NCI-H526 (cell line): ENCODE results near the gene DDX5.

Source experiments
- DNase-seq, 2 experiments: peaks; one replicate each; lab custom pipeline; 2025; lab: John Stamatoyannopoulos, UW

The DDX5 gene

DNA sequence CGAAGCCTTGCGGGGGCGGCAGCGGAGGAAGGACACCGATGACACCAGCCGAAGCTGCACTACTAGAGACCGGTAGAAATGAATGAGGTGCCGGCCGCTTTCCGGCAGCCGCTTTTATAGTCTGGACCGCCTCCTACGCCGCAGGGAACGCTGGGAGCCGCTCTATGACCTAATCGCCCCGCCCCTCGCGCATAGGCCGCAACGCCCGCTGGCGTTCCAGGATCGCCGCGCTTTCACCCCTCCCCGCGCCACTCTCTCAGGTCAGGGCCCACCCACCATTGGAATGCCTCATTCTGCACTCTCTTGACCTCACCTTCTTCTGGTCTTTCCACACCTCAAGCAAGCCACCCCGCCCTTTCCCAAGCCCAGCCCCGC, at the start of gene DDX5:
DDX5 (minus strand) TSS at position 89 of the 375 bp plus-strand sequence. CDS start 170 bp downstream, outside the sequence.
- DNase-seq: peak; percentile 97 to 99

GRCh38 chr17:64555281-64555680, 49.2 kb upstream of the DDX5 start:
- DNase-seq: no peak

DNA sequence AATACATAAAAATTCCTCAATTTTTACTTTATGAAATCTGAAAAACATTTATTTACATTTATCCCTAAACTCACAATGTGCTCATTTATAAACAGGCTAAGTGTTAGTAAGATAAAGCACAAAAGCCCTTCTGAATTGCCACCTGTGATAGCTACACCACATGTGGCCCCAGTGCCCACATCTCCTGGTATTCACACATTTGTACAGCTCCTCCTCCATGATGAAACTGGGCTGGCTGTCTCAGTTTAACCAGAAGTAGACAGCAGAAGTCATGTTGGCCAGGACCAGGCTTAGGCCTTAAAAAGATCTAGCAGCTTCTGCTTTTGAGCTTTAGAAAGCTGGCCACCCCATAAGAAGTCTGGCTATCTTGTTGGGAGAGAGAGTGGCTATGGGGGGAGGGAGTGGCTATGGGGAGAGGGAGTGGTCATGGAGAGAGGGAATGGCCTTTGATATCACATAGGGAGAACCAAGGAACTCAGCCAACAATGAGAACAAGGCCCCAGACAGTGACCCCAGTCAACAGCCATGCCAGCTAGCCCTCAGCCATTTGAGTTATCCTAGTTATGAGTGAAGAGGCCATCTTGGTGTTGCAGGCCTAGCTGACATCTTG, 48.0 kb upstream of the DDX5 start:
- no peak for DNase-seq

DNA sequence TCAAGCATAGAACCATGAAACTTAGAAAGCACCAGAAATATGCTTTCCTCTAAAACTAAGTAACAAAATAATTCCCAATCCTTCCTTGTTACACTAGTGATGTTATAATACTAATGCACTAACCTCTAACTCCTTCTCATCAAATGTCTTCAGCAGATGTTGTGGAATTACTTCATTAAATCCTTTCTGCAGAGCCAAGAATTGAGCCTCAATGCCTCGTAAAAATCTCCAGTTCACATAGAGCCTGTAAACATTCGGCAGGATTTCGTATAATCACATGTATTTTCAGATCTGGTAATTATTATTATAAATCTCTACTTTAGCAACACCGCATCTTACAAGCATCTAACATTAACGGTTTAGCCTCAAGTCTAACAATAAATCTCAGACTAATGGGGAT, 45.4 kb upstream of the DDX5 start:
- no peak for DNase-seq

DNA sequence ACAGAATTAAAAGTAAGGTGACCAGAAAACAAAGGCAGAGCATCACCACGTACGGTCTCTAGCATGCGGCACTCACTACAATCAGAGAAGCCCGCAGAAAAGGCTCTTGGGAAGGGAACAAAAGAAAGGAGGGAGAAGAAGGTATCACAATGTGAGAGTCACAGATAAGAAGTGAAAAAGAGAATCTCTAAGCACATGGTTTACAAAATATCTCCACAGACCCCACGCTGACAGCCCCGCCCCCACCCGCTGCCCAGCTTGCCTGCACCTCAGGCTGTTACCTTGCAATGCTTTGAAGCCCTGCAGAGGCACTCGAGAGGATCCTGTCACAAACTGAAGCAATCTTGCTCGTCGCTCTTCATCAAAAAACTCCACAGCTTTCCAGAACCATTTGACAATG, 41.2 kb upstream of the DDX5 start:
- DNase-seq: no peak

- DNase-seq: peak in 1 of 2 experiments; percentile 26
Observed at GRCh38 chr17:64546716-64547115, 40.6 kb upstream of the DDX5 start.

GRCh38 chr17:64544742-64545141, 38.7 kb upstream of the DDX5 start:
- DNase-seq: no peak

GRCh38 chr17:64540118-64540776, 34.2 kb upstream of the DDX5 start:
- no peak for DNase-seq

DNA sequence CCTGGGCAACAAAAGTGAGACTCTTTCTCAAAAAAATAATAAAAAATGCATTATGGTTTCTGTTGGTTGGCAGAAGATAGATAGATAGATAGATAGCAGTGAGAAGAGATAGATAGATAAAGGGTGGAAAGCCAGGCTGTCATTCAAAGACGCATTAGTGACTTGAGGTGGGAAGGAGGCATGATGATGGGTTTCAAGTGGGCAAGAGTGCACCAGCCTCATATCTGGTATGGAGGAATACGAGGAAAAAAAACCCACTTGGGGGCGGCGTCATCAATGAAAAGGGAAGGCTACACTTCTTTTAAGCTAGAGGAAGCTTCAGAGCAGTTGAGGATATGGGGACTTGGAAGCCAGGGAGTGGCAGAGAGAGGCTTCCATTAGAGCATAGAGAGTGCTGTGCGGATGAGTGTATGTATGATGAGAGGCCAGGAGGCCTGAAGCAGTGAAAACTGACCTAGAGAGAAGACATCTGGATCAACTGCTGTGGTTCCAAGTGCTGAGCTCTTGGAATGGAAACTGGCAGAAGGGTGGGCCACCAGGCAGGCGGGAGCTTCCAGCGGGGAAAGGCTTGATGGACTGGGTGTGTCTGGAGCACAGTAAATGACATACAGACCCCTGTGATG, 32.5 kb upstream of the DDX5 start:
- no peak for DNase-seq

DNA sequence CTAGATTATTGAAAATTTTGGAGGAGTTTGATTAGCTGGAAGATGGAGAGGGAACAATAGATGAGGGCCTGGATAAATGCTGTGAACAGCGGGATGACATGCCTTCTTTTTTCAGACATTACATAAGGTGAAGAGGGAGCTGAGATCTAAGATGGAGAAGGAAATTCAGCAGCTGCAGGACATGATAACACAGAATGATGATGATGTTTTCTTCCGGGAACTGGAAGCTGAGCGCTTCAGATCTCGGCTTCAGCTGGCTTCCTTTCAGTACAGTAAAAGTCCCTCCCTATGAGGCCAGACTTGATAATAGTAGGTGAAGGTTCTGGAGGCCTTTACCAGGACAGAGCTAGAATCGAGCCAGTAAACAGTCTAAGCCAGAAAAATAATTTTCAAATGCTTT, 31.4 kb upstream of the DDX5 start:
- DNase-seq: no peak

DNA sequence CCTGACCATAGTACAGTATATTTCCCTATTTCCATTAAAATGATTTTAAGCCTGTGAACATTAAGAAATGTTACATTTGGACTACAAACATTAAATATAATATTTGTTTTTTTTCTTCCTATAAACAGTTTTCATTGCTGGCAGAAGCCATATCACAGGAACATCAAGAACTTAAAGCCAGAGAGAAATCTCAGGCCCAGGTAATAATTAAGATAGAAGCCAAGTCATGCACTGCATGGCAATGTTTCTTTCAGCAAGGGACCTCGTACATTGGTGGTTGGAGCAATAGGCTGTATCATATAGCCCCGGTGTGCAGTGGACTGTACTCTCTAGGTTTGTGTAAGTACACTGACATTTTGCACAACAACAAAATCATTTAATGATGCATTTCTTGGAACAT, 30.8 kb upstream of the DDX5 start:
- no peak for DNase-seq

GRCh38 chr17:64535357-64535756, 29.3 kb upstream of the DDX5 start:
- DNase-seq: no peak

DNA sequence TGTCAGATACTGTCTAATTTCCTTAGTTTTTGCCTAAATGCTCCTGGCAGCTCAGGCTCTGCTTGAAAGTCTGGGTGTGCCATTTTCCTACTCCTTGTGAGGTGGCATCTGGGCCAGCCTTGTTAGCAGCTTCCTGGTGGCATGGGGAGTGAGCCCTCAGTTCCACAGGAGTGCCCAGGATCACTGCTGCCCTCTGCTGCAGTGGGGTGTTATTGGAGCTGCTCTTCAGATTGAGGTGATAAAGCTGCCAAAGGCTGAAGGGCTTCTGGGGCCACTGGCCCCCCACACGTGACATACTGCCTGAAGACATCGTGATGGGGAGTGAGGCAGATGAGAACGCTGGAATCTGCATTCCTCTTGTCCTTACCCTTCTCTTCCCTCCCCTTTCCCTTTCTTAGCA, 28.1 kb upstream of the DDX5 start:
- no peak for DNase-seq

DNA sequence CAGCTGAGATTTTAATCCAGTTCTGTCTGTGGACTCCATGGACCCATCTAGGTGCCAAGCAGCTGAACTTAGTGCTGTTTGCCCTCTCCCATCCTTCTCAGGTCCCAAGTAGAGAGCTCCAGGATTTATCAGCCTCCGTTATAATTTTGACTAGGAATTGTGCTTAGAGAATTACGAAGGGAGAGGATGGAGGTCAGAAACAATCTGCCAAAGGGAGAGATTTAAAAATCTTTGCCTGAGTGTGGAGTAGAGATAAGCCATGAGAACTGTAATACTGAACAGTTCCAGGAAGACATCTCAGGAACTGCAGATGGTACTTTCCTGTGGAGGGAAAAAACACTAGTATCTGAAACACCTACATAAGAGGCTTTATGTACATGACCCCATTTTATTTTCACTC, 27.7 kb upstream of the DDX5 start:
- DNase-seq: no peak

GRCh38 chr17:64532409-64532808, 26.3 kb upstream of the DDX5 start:
- no peak for DNase-seq

- DNase-seq: no peak
Observed at GRCh38 chr17:64531955-64532371, 25.9 kb upstream of the DDX5 start.

DNA sequence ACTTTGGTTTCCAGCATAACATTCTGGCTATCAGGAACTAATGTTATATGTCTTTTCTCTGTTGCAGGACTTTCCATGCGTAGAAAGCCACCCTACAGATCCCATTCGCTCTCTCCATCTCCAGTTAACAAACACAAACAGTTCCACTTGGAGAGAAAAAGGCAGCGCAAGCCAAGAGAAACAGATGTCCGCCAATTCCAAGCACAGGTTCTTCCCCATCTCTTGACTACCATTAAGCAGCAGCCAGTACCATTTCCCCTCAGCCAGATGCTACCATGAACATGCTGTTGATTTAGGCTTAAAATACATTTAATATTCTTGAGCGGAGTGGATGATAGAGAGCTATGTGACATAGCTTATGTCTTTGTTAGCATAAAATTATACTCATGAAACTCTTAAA, 23.1 kb upstream of the DDX5 start:
- DNase-seq: no peak

GRCh38 chr17:64527914-64528313, 21.8 kb upstream of the DDX5 start:
- DNase-seq: no peak

DNA sequence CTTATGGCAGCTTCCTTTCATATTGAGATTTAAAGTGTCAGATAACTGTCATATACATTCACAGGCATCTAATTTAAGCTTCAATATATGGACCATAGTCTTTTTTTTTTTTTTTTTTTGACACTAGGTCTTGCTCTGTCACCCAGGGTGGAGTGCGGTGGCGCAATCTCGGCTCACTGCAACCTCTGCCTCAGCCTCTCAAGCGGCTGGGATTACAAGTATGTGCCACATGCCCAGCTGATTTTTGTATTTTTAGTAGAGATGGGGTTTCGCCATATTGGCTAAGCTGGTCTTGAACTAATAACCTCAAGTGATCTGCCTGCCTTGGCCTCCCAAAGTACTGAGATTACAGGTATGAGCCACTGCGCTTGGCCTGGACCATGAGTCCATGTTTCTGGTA, 14.3 kb upstream of the DDX5 start:
- DNase-seq: no peak

- DNase-seq: no peak
Observed at GRCh38 chr17:64519601-64520000, 13.5 kb upstream of the DDX5 start.

- no peak for DNase-seq
Observed at GRCh38 chr17:64515829-64516228, 9.7 kb upstream of the DDX5 start.

DNA sequence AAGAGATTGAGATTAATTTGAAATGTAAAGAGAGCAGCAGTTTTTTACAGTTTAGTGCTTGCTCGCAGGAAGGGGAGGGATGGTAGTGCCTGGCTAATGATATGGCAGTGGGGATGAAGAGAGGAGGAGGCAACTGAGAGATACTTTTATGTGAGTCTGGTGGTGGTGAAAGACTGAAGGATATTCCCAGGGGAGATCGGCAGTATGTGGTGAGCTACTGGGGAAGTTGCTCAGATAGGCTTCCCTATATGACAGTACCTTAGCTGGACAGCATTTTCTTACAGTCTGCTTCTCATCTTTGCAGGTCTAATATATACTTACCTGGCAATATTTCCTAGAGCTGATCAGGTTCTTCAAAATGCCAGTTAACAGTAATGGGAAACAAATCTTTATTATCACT, 9.3 kb upstream of the DDX5 start:
- DNase-seq: no peak

GRCh38 chr17:64509179-64509578, 3.1 kb upstream of the DDX5 start:
- DNase-seq: no peak

GRCh38 chr17:64508683-64509082, 2.6 kb upstream of the DDX5 start:
- DNase-seq: no peak
